GM19025 (cell line): ENCODE measurements around the gene SDK2.
"Not testable (repeated sequence)": the region's sequence is repeated elsewhere in the genome, so short reads cannot be mapped to it uniquely, and the experiment has no call there.

Experiments
- ATAC-seq: cut with Tn5 transposase; IDR thresholded peaks from one replicate; pipeline ENCODE4 v1.9.1; 2021; ENCODE audit warnings: mild to moderate bottlenecking, low read depth, moderate library complexity; ENCODE audit not compliant: unreplicated experiment

SDK2 gene

DNA sequence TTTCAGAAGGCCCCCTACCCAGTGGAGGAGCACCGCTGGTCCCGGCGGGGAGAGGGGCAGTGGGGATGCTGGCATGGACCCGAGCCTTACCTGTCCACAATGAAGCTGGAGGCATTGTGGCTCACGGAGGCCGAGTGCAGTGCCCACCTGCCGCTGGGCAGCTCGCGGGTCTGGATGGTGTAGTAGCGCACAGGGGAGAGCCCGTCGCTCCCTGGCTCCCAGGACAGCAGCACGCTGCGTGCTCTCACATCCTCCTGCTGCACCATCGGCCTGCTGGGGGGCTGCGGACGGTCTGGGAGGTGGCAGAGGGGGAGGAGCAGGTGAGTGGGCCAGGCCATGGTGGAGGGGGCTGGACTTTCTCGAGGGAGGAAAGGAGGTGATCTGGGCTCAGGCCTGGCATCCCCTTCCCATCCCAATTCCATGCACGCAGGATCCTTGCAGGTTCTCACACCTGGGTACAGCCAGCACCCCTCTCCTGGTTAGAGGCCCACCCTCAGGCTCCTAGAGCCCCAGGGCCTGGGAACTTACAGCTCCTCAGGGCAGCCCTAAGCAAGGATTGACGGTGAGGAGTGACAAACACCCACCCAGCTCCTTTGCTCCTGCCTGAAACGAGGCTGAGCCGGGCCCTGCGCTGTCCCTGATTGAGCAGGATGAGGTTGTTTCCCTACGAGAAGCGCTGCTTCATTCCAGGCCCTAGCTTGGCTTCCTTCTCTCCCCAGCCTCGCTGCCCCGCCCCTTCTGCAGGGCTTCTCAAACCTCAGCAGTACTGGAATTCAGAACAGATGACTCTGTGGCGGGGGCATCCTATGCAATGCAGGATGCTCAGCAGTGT lies 256.3 kb downstream of the SDK2 start:
- ATAC-seq, result no peak

DNA sequence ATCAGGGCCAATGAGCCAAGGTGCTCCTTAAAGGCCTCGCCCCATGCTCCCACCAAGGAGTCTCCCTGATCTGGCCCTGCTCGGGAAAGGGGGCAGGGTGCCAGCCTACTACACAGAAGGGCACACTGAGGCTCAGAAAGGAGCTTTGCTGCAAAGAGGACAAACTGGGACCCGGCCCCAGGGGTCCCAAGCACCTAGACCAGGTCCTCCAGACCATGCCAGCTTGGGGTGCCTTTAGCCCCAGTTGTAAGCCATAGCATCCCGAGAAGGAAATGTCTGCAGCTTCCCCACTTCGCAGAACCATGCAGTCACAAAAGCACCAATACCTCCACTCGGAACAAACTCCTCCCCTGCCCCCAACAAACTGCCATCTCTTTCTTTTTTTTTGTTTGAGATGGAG lies 257.7 kb downstream of the SDK2 start:
- ATAC-seq, result no peak

DNA sequence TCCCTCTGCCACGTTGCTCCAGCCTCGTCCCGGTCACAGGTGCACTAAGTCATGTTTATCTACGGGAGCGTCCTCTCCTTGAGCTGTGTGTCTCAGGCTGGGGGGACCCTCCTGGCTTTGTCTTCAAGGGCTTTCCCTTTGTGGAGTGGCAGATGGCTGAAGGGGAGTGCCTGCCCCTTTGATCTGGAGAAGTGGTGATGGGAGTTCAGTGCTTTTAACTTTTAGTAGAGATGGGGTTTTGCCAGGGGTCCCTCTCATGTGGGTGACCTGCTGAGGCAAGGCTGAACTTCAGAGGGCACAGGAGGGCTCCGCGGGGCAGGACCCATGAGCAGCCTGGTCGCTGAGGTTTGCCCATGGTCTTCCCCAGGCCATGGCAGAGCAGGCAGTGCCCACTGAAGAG lies 259.3 kb downstream of the SDK2 start:
- no peak for ATAC-seq

DNA sequence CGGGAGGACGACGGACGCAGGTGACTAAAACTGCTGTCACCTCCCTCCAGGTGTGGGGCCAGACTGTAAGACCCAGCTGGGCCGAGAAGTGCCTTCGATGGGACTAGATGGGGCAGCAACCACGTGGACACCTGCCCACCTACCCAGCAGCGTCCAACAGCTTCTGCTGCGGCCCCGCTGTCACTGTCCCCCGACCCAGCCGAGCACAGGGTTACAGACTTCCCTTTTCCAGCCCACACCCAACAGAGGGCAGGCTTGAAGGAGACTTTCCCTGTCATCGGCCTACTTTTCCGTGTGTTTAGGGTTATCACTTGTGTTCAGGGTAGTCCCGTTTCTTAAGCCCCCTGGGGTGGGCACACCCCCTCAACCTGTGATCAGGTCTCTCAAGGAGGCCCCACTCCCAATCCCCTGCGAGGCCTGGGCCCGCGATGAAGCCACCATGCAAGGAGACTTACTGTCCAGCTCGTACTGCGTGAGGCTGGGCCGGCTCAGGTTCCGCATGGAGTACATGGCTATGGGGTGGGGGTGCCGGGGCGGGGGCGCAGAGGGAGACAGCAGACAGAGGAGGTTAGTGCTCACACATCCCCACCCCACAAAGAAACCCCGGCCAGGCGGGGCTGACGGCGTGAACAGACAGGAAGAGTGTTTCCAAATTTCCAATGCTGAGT lies 263.7 kb downstream of the SDK2 start:
- ATAC-seq, result no peak

DNA sequence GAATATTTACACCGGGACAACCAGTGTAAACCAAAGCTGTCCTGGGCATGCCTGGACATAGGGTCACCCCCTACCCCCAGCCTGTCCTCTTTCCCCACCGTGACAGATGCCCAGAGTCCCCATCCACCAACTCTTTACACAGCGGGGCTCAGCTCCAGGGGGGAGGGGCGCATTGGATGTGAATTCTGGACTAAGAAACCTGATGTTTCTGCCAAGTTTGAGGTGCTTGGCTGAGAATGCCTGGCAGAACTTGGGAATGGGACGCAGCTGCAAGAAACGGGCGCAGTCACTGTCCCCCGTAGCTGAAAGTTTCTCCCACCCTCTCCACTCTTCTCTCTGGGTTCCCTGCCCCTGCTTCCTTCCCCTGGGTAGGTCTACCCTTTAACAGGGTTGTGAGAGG lies 264.4 kb downstream of the SDK2 start:
- ATAC-seq, result no peak

GRCh38 chr17:73378974-73379470 lies 265.2 kb downstream of the SDK2 start:
- ATAC-seq, result no peak

- no peak for ATAC-seq
Measured at GRCh38 chr17:73376636-73377035, 267.6 kb downstream of the SDK2 start.

GRCh38 chr17:73376152-73376551 lies 268.1 kb downstream of the SDK2 start:
- no peak for ATAC-seq

DNA sequence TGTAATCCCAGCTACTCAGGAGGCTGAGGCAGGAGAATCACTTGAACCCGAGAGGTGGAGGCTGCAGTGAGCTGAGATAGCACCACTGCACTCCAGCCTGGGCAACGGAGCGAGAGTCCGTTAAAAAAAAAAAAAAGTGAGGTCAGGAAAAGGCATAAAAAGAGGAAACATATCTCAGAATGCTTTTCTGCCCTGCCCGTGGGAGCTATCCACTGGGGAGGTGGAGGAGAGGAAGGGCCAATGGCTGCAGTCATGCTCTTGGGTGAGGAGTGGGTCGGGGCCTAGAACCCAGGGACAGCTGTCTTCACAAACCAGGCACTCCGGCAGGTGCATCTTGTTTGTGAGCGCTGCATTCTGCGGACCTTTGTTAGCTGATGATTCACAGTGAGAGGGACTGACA lies 272.4 kb downstream of the SDK2 start:
- ATAC-seq, result no peak

GRCh38 chr17:73371285-73371684 lies 273.0 kb downstream of the SDK2 start:
- ATAC-seq, result no peak

GRCh38 chr17:73369817-73370490 lies 274.3 kb downstream of the SDK2 start:
- ATAC-seq, result not testable (repeated sequence)

- ATAC-seq, result no peak
Measured at GRCh38 chr17:73369111-73369521, 275.1 kb downstream of the SDK2 start.

GRCh38 chr17:73368085-73368631 lies 276.1 kb downstream of the SDK2 start:
- ATAC-seq, result no peak

- no peak for ATAC-seq
Measured at GRCh38 chr17:73365906-73366623, 278.2 kb downstream of the SDK2 start.

DNA sequence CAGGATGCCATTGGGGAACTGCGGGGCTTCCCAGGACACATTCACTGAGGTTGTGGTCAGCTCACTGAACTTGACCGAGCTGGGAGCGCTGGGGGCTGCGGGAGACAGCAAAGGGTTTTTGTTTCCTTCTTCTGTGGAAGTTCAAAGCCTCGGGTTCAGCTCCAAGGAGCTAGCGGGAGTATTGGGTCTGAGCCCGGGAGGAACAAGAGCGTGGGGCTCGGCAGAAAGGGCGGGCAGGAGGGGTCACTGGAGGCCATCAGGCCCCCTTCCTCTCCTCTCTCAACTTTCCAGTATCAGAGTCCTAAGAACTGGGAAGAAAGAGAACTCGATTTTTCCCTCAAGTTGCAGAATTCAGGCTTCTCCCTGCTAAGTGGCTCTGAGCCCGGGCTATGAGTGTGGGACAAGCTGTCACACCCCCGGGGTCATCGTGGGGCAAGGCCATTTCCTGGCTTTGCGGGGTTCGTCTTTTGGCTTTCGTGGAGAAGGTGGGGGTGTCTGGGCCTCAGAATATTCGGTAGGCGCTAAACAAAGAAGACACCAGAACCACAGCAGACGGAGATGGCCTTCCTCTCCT lies 278.9 kb downstream of the SDK2 start:
- no peak for ATAC-seq

DNA sequence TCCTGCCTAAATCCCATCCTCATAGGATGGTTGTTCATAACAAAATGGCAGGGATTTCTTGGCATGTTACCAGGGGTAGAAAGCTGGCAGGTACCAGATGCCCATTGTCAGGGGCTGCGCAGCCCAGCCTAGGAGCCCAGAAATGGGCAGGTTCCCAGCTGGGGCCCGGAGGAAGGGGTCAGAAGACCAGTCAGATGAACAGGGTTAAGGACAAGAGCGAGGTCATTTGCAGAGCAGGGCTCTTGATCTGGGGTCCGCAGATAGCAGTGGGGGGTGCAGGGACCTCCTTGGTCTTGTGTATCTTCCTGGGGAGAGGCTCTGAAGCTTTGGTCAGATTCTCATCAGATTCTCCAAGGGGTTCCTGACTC lies 280.1 kb downstream of the SDK2 start:
- ATAC-seq, result no peak

DNA sequence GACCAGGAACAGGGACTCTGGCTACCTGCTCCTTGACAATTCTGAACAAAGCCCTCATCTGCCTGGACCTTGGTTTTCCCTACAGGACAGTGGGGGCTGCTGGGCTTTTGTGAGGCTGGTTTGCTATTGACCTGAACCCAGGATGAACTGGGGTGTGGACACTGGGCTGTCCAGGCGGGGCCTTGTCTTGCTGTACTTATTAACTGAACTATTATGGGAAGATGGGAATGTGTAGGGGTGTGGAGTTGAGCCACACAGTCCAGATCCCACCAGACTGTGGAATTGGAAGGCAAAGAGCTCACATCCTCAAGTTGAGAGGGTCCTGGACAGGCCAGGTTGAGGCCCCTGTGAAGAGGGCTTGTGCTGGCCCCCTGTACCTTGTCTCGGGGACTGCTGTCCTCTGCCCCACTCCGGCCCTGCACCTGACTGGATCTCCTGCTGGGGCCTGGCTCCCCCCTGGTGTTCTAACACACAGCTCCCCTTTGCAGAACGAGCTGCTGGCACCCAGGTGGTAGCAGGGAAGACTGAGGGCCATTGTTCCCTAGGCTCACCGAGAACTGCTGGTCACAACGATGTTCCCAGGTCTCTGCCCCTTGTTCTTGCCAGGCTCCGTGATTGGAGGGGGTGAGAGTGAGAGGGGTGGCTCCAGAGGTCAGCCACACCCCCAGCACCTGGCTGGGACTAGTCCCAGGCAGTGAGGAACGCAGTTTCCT lies 280.6 kb downstream of the SDK2 start:
- ATAC-seq, result no peak

GRCh38 chr17:73362697-73363096 lies 281.5 kb downstream of the SDK2 start:
- ATAC-seq, result no peak

DNA sequence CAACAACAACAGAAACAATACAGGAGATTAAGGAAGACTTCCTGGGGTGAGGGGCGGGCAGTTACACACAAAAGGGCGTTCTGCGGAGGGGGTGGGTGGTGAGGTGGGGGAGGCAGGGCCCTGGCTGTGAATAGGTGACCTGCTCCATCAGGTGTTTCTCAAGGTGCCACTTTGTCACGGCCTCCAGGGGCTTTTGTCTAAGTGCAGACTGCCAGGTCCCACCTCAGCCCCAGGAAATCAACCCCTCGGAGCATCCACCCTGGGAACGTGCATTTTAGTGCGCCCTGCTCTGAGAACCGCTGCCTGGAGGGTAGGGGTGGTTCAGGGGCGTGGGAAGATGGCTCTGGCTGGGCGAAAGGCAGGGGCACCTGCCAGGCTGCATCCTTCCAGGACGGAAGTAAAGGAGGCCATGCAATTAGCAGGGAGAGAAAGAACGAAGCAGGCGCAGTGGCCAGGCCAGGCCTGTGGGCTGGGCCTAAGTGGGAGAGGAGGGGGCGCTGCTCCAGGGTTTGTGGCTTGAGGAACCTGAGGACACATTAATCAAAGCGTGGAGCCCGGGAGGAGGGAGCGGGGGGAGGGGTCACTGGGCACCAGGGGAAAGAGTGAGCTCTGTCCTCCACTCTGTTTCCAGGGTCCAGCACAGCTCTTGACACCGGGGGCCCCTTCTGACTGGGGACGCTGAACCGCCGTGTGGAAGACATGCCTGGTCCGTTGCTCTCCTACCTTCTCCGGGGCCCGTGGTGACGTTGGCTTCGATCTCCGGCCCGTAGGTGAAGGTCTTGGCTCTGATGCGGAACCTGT lies 283.1 kb downstream of the SDK2 start:
- no peak for ATAC-seq
